H9 (cell line): Measurements from ENCODE around the gene ADAMTS8. TPM values are rescaled to one million over a fixed set of nuclear protein-coding genes. Genes with fewer than 3 reads are reported as not detected.

Experiments used
- DNase-seq: peaks from one replicate; pipeline ENCODE4 v3.0.0-alpha.2; 2017
- H2AFZ ChIP-seq: one replicate; pipeline ENCODE4 v1.6.1; 2013; ENCODE audit warnings: mild to moderate bottlenecking, low read length, control low read depth, moderate library complexity
- H2AK5ac ChIP-seq: 2 replicates; pipeline ENCODE4 v1.6.1; 2013; ENCODE audit warnings: low read length, control low read depth, mixed read lengths; ENCODE audit not compliant: insufficient read length
- H2BK120ac ChIP-seq: one replicate; pipeline ENCODE4 v1.6.1; 2013; ENCODE audit warnings: low read depth, mild to moderate bottlenecking, low read length, control low read depth, inconsistent platforms; ENCODE audit not compliant: poor library complexity, severe bottlenecking
- H2BK12ac ChIP-seq: 2 replicates; pipeline ENCODE4 v1.6.1; 2013; ENCODE audit warnings: low read length, control low read depth, mixed read lengths, low read depth; ENCODE audit not compliant: insufficient read length
- H2BK15ac ChIP-seq: 2 replicates; pipeline ENCODE4 v1.6.1; 2013; ENCODE audit warnings: low read depth, low read length, control low read depth
- H2BK20ac ChIP-seq: one replicate; pipeline ENCODE4 v1.6.1; 2013; ENCODE audit warnings: low read depth, mild to moderate bottlenecking, low read length, control low read depth, inconsistent platforms; ENCODE audit not compliant: poor library complexity, severe bottlenecking
- H2BK5ac ChIP-seq: 2 replicates; pipeline ENCODE4 v1.6.1; 2013; ENCODE audit warnings: low read length, control low read depth, mixed read lengths; ENCODE audit not compliant: insufficient read length
- H3K14ac ChIP-seq: 2 replicates; pipeline ENCODE4 v1.6.1; 2013; ENCODE audit warnings: low read length, control low read depth; ENCODE audit not compliant: insufficient read depth
- H3K18ac ChIP-seq: 2 replicates; pipeline ENCODE4 v1.6.1; 2013; ENCODE audit warnings: low read depth, mild to moderate bottlenecking, mixed read lengths, low read length, control low read depth; ENCODE audit not compliant: insufficient read length
- H3K23ac ChIP-seq: 2 replicates; pipeline ENCODE4 v1.6.1; 2013; ENCODE audit warnings: low read length, control low read depth, mixed read lengths, low read depth; ENCODE audit not compliant: insufficient read length
- H3K23me2 ChIP-seq: 2 replicates; pipeline ENCODE4 v1.6.1; 2013; ENCODE audit warnings: low read depth, mild to moderate bottlenecking, mixed read lengths, low read length, control low read depth; ENCODE audit not compliant: insufficient read length, poor library complexity, severe bottlenecking
- H3K27ac ChIP-seq: 2 replicates; pipeline ENCODE4 v1.5.1; 2013; ENCODE audit warnings: low read length, control low read depth, mixed read lengths, low read depth; ENCODE audit not compliant: insufficient read length
- H3K27me3 ChIP-seq: 2 replicates; pipeline ENCODE4 v1.6.1; 2013; ENCODE audit warnings: low read length, control low read depth, inconsistent platforms; ENCODE audit not compliant: insufficient read depth
- H3K4ac ChIP-seq: 2 replicates; pipeline ENCODE4 v1.6.1; 2013; ENCODE audit warnings: low read depth, mild to moderate bottlenecking, control low read depth, inconsistent platforms, low read length, moderate library complexity
- H3K4me1 ChIP-seq: 2 replicates; pipeline ENCODE4 v1.6.1; 2013; ENCODE audit warnings: low read length, control low read depth, inconsistent platforms; ENCODE audit not compliant: insufficient read depth
- H3K4me2 ChIP-seq: 2 replicates; pipeline ENCODE4 v1.6.1; 2013; ENCODE audit warnings: low read length, control low read depth, mixed read lengths; ENCODE audit not compliant: insufficient read length, insufficient read depth
- H3K56ac ChIP-seq: 2 replicates; pipeline ENCODE4 v1.6.1; 2013; ENCODE audit warnings: low read depth, mild to moderate bottlenecking, mixed read lengths, low read length, control low read depth; ENCODE audit not compliant: insufficient read length
- H3K79me1 ChIP-seq: 2 replicates; pipeline ENCODE4 v1.6.1; 2013; ENCODE audit warnings: low read depth, mild to moderate bottlenecking, moderate library complexity, low read length, control low read depth, inconsistent platforms; ENCODE audit not compliant: insufficient read depth, poor library complexity, severe bottlenecking
- H3K79me2 ChIP-seq: 2 replicates; pipeline ENCODE4 v1.6.1; 2013; ENCODE audit warnings: low read length, control low read depth, inconsistent platforms; ENCODE audit not compliant: insufficient read depth
- H3K9ac ChIP-seq: 2 replicates; pipeline ENCODE4 v1.6.1; 2013; ENCODE audit warnings: low read length, control low read depth, mixed read lengths; ENCODE audit not compliant: insufficient read length; ENCODE audit errors: extremely low read depth
- H3K9me3 ChIP-seq: one replicate; pipeline ENCODE4 v1.6.1; 2013; ENCODE audit warnings: low read depth, low read length, inconsistent platforms; ENCODE audit not compliant: control insufficient read depth
- H3T11ph ChIP-seq: one replicate; pipeline ENCODE4 v1.6.1; 2013; ENCODE audit warnings: mild to moderate bottlenecking, low read length, control low read depth, inconsistent platforms
- H4K20me1 ChIP-seq: one replicate; pipeline ENCODE4 v1.6.1; 2013; ENCODE audit not compliant: control insufficient read depth, insufficient read length, insufficient read depth
- H4K5ac ChIP-seq: 2 replicates; pipeline ENCODE4 v1.6.1; 2013; ENCODE audit warnings: low read depth, mild to moderate bottlenecking, mixed read lengths, low read length, control low read depth; ENCODE audit not compliant: insufficient read length
- H4K8ac ChIP-seq: replicated peaks from 2 replicates; pipeline ENCODE4 v1.6.1; 2013; ENCODE audit warnings: low read length, control low read depth, mixed read lengths, low read depth; ENCODE audit not compliant: insufficient read length
- H4K91ac ChIP-seq: 2 replicates; pipeline ENCODE4 v1.6.1; 2013; ENCODE audit warnings: low read depth, mild to moderate bottlenecking, moderate library complexity, mixed read lengths, low read length, control low read depth; ENCODE audit not compliant: insufficient read length
- H3K27ac Mint-ChIP-seq, 3 experiments: 2 replicates in 2 of 3; 3 replicates in 1 of 3; pipeline ENCODE4 v1.8.0; 2020 to 2021; ENCODE audit warnings: mixed read lengths in 3 of 3, mild to moderate bottlenecking in 1 of 3, moderate library complexity in 1 of 3
- H3K27me3 Mint-ChIP-seq: 2 replicates; pipeline ENCODE4 v1.8.0; 2021; ENCODE audit warnings: low read depth, mild to moderate bottlenecking, moderate library complexity, mixed read lengths
- H3K36me3 Mint-ChIP-seq, 3 experiments: 2 replicates in 2 of 3; 3 replicates in 1 of 3; pipeline ENCODE4 v1.8.0; 2020 to 2021; ENCODE audit warnings: low read depth in 3 of 3, mixed read lengths in 3 of 3; ENCODE audit not compliant: insufficient read depth in 1 of 3
- H3K4me1 Mint-ChIP-seq, 2 experiments: 2 replicates each; pipeline ENCODE4 v1.8.0; 2020; ENCODE audit warnings: mixed read lengths in 2 of 2
- H3K4me3 Mint-ChIP-seq, 2 experiments: 2 replicates in 1 of 2; 3 replicates in 1 of 2; pipeline ENCODE4 v1.8.0; 2020 to 2021; ENCODE audit warnings: mild to moderate bottlenecking in 2 of 2, mixed read lengths in 2 of 2, moderate library complexity in 1 of 2
- H3K9me3 Mint-ChIP-seq, 2 experiments: 2 replicates in 1 of 2; 3 replicates in 1 of 2; pipeline ENCODE4 v1.8.0; 2020; ENCODE audit warnings: mild to moderate bottlenecking in 2 of 2, mixed read lengths in 2 of 2, moderate library complexity in 1 of 2
- WGBS: extraction: QIAGEN DNeasy Blood & Tissue Kit; methylation state at CpG from one replicate; pipeline ENCODE4 v1.1.7; 2013; ENCODE audit warnings: missing lambda C conversion rate, low lambda C conversion rate, mixed read lengths; ENCODE audit not compliant: insufficient read length; ENCODE audit errors: extremely low coverage; 5-methylcytosine and 5-hydroxymethylcytosine counted together
- total RNA-seq: library from RNA; stranded (reverse); gene quantifications from 2 replicates; pipeline ENCODE4 v1.2.1, GENCODE V29; 2021
- TF ChIP-seq, protein P1 (sequence below): fragments of 200-600 bp; sonication (generic); conservative IDR thresholded peaks from 3 replicates; pipeline ENCODE4 v1.8.0; 2021; ENCODE audit warnings: antibody characterized with exemption, mild to moderate bottlenecking

Gene ADAMTS8
- total RNA-seq, 1 experiment from 2014 or later = 5.0 TPM

DNA sequence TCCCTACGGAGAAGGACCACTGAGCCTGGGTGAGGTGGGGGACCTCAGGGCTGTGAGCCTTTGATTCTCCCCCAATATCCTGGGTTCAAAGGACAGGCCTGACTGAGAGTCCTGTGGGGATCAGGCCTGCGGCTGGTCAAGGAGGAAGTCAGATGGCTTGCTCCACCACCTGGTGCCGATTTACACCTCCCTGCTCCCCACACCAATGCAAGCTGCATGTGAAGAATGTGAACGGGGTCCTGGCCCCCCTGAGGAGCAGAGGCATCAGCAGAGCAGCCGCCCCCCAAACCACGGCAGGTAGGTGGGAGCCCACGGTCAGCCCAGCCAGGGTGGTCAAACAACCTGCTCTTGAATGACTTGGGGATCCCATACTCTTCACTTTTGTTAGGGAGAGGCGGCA is 6.7 kb downstream of the ADAMTS8 start:
- Histone ChIP-seq H3K23me2 (no peaks in the 10 kb centered on the region), H3K18ac (no peak overlapping the region), H3K27ac (no peak overlapping the region), H3K4ac (no peak overlapping the region), H4K5ac (no peak overlapping the region), H3K9me3 (no peaks in the 10 kb centered on the region), H3K79me2 (no peaks in the 10 kb centered on the region), H3K9ac (no peak overlapping the region), H3K79me1 (no peaks in the 10 kb centered on the region), H2BK20ac (no peak overlapping the region), H2BK120ac (no peak overlapping the region), H2BK12ac (no peak overlapping the region), H3K14ac (no peak overlapping the region), H3K27me3 (peaks cover 5% of the 10 kb centered on the region), H4K91ac (no peak overlapping the region), H3K4me1 (no peaks in the 10 kb centered on the region), H2BK5ac (no peak overlapping the region), H4K20me1 (no peaks in the 10 kb centered on the region), H2BK15ac (no peak overlapping the region), H4K8ac (no peak overlapping the region), H2AK5ac (no peak overlapping the region), H3K23ac (no peak overlapping the region), H2AFZ (no peak overlapping the region), H3T11ph (no peak overlapping the region), H3K4me2 (no peak overlapping the region), H3K56ac (no peak overlapping the region)
- Mint-ChIP-seq H3K4me3 (no peak overlapping the region), H3K27ac (no peak overlapping the region), H3K9me3 (no peaks in the 10 kb centered on the region; a peak in 1 of 5 replicates), H3K27me3 (peaks cover 27% of the 10 kb centered on the region), H3K36me3 (peaks cover 0 to 29% (median 2%) of the 10 kb centered on the region in 3 experiments; a peak in 4 of 7 replicates), H3K4me1 (peaks cover 22 to 30% of the 10 kb centered on the region in 2 experiments)
- WGBS = no CpG with 5 or more reads among the region's 8 CpGs
- TF ChIP-seq, protein P1, sequence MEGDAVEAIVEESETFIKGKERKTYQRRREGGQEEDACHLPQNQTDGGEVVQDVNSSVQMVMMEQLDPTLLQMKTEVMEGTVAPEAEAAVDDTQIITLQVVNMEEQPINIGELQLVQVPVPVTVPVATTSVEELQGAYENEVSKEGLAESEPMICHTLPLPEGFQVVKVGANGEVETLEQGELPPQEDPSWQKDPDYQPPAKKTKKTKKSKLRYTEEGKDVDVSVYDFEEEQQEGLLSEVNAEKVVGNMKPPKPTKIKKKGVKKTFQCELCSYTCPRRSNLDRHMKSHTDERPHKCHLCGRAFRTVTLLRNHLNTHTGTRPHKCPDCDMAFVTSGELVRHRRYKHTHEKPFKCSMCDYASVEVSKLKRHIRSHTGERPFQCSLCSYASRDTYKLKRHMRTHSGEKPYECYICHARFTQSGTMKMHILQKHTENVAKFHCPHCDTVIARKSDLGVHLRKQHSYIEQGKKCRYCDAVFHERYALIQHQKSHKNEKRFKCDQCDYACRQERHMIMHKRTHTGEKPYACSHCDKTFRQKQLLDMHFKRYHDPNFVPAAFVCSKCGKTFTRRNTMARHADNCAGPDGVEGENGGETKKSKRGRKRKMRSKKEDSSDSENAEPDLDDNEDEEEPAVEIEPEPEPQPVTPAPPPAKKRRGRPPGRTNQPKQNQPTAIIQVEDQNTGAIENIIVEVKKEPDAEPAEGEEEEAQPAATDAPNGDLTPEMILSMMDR = no peak
- no peak for DNase-seq
